HS-5 (cell line): Measurements from ENCODE around the gene PGF.
"Not testable (repeated sequence)": the region's sequence is repeated elsewhere in the genome, so short reads cannot be mapped to it uniquely, and the experiment has no call there.

Experiments used
- DNase-seq: peaks from one replicate; pipeline ENCODE4 v3.0.0-alpha.2; 2012; ENCODE audit warnings: low read depth

PGF gene

DNA sequence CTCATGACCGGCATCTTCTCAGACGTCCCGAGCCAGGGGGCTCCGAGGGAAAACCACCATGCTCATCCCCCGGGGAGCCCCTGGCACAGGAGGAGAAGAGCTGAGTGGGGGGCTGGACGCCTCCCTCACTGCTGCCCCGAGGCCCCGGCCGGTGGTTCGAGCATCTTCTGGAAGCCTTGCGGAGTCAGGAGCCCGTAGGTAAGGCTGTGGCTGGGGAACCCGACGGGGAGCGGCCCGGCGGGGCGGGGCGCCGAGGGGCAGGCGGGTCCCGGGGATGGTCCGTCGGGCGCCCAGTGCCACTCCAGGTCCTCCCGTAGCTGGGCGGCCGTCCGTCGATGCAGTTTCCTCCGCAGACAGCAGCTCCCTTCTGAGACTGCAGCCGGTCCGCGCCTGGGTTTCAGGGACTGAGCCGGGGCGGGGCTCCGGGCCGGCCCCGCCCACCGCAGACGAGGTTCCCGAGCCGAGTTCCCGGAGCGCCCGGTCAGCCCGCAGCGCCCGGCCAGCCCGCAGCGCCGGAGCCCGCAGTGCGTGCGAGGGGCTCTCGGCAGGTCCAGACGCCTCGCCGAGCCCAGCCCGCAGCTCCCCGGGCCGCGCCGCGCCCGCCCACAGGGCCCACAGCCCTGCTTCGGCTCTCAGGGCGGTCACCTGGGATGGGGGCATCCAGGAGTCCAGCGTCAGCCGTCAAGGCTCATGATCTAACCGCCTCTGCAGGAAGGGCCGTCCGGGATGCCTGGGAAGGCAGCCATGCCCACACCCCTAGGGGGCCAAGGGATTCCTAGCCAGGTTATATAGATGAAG lies at the start of gene PGF:
PGF (minus strand) TSS at position 369 of the 798 bp plus-strand sequence; CDS start at position 14, 355 bp downstream.
- DNase-seq = no peak

DNA sequence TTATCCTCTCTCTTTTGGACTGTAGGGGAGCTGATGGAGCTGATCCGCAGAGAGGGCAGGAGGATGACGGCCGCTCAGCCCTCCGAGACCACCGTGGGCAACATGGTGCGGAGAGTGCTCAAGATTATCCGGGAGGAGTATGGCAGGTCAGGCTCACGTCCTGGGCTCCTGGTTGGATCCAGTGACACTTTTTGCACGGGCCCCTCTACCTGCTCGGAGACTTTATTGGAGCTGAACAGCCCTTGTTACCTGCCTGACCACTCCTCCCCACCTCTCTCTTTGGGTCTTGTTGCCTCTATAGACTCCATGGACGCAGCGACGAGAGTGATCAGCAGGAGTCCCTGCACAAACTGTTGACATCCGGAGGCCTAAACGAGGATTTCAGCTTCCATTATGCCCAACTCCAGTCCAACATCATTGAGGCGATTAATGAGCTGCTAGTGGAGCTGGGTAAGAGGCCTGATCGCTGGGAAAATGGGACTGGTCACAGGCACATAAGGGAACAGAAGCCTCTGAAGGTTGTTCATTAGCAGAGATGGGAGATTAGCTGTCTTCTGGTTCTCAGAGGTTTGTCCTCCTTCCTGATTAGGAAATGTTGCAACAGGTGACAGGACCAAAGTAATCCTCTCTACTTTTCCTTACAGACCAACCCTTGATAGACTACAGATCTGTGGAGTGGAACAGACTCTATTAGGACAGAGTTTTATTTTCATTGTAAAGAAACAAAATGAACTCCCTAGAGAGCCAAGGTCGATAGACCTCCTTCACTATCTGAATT lies 48.0 kb upstream of the PGF start:
- DNase-seq = no peak

DNA sequence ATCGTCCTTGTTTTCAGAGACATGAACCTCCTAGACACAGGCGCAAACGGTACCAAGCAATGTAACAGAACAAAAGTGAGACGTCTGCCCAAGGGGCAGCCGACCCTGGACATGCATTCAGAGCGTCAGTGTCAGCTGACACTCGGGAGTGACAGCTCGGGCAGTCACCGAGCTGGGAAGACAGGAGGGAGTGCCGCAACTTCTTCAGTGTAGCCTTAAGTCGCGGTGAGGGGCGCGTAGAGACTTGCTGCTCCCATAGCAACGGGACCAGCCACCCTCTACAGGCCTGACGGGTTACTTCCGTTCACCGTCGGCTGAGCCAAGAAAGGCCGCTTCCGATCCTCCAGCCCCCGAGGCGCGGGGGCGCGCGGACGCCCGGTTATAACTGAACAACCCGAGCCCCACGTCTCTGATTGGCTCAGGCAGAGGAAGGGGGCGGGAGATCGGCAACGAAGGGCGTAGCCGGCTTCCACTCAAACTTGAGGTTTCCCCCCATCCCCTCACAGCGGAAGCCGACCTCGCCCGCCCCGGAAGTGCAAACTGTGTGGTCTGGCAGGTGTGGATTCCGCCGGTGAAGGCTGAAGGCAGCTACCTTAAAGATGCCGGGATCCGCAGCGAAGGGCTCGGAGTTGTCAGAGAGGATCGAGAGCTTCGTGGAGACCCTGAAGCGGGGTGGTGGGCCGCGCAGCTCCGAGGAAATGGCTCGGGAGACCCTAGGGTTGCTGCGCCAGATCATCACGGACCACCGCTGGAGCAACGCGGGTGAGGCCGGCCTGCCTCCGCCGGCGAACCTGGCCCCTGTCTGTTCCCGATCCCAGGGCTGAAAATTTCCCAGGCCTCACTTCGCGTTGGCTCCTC lies 47.2 kb upstream of the PGF start, which contains the start of gene EIF2B2:
EIF2B2 (plus strand) TSS at position 530 of the 858 bp plus-strand sequence; CDS start at position 600, 70 bp downstream.
- peak; percentile 79 for DNase-seq

DNA sequence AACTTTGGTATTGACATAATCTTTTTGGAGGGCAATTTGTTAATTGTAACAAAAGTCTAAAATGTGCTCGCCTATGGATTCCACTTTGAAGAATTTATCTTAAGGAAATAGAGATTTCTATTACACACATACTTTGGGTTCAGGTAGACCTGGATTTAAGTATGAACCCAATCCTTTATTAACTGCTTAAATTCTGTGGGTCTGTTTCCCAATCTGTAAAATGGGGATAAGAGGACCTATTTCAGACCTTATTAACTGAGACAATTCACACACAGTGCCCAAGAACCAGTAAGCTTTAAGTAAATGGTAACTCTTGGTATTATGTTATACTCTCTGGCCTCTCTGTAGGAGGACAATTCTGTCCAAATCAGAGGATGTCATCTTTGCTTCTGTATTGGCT lies 46.5 kb upstream of the PGF start:
- DNase-seq = no peak

DNA sequence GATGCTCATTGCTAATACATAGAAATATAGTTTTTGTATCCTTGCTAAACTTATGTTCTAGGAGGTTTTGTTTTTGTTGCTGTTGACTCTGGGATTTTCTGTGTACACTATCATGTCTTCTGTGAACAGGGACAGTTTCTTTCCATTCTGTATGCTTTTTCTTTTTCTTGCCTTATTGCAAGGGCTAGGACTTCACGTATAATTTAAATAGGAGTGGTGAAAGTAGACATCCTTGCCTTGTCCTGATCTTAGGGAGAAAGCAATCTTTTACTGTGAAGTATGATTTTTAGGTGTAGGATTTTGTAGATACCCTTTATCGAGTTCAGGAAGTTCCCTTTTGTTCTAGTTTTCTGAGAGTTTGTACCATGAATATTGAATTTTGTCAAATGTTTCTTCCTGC lies 45.9 kb upstream of the PGF start:
- DNase-seq = no peak

DNA sequence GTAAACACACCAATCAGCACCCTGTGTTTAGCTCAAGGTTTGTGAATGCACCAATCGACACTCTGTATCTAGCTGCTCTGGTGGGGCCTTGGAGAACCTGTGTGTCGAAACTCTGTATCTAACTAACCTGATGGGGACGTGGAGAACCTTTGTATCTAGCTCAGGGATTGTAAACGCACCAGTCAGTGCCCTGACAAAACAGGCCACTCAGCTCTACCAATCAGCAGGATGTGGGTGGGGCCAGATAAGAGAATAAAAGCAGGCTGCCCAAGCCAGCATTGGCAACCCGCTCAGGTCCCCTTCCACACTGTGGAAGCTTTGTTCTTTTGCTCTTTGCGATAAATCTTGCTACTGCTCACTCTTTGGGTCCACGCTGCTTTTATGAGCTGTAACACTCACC lies 40.4 kb upstream of the PGF start:
- DNase-seq = not testable (repeated sequence)

DNA sequence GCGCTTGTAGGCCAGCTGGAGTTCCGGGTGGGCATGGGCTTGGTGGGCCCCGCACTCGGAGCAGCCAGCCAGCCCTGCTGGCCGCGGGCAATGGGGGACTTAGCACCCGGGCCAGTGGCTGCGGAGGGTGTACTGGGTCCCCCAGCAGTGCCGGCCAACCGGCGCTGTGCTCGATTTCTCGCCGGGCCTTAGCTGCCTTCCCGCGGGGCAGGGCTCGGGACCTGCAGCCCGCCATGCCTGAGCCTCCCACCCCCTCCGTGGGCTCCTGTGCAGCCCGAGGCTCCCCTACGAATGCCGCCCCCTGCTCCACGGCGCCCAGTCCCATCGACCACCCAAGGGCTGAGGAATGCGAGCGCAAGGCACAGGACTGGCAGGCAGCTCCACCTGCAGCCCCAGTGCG lies 38.8 kb upstream of the PGF start:
- DNase-seq = not testable (repeated sequence)

DNA sequence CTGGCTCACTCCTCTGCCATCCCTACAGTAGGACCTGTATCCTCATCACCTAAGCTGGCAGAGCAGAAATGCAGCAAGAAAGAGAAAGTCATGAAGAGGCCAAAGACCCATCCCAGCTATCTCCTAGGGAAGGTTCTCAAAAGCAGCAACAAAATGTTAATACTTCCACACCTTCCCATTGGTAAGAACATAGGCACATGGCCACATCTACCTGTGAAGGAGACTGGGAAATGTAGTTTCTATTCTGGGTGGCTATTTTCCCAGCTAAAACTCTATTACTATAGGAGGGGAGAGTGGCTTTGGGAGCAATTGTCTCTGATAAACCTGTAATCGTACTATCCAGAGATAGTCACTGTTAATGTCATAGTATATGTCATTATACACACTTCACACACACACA lies 33.6 kb upstream of the PGF start:
- DNase-seq = no peak

DNA sequence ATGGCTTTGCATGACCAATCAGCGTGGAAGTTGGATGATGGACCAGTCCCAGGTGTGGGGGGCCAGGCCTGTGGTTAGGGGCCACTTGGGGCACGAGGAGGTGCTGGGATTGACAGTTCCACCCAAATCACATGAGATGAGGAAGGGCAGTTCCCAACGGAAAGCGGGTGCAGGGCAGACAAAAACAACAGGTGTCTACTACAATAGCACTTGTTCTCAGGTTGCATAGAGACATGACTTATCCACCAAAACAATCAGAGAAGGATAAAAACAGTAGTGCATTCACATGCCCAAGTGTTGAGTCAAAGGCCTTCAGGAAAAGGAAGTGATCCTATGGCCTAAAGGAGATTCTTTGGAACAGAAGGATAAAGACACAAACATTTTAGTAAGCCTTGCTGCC lies 32.7 kb upstream of the PGF start:
- DNase-seq = peak; percentile 28

DNA sequence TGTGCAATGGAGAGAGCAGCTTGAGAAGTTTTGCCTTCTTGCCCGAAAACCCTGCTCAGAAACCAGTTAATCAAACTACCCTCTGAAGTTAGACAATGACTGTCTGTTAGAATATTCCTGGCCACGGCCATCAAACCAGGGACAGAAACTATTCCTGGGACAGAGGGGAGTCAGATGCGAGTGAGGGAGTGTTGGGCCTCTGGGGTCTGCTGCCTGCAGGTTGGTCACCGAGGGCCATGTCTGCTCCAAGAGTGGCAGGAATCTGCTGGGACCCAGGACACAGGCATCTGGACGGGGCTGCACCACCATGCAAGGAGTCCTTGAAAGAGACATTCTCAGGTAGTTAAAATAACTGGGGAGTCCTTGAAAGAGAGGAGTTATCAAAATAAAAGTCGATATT lies 30.4 kb upstream of the PGF start:
- no peak for DNase-seq

DNA sequence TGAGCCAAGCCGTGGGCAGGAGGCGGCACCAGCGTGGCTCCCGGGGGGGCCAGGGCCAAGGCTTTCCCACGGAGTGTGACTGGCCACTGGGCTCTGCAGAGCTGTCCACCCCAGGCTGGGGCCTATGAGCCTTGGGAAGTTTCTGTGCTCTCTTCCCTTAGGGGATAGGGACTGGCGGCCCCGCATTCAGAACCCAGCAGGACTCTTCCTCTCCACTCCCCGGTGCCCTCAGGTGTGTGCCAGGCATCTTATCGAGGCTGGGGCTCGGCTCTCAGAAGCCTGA lies 29.6 kb upstream of the PGF start:
- DNase-seq = no peak

DNA sequence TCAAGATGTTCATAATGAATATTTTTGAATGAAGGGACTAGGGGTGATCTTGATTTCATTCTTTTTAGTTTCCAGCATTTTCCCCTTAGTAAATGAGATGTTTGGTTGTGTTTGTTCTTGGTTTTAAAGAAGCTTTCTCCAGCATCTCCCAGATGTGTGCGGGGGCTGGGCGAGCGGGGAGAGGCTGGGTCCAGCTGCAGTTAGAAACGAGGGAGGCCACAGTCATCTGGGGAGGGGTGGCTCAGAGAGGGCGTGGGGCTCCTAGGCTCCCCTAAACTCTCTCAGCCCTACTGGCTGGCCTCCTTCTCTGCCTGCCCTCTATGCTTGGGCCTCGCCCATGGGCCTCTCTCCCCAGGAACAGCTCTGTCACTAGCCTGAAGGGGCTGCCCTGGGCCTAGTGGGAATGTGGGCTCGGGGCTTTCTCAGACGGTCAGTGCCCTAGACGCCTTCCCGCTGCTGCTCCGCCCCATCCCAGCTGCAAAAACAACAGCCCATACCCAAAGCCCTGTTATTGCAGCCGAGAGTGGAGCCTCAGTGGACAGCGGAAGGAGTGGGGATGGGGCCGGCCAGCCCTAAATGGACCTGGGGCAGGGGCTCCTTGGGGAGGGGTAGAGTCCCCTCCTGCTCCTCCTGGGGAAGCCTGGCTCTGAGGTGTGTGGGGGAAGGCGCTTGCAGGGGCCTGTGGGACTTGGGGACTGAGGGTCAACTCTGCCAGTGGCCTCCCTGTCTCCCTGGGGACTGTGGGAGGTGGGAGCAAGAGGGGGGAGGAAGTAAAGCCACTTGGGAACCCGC lies 29.0 kb upstream of the PGF start:
- DNase-seq = no peak

DNA sequence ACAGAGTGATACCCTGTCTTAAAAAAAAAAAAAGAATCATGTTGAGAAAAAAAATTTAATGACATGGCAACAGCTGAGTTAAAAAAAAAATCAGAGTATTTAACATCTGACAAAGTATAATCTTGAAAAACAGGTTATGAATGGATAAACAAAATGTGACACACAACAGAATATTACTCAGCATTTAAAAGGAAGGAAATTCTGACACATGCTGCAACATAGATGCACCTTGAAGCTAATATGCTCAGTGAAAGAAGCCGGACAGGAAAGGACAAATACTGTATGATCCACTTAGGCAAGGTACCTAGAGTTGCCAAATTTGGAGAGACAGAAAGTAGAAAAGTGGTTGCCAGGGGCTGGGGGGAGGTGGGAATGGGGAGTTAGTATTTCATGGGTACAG lies 27.9 kb upstream of the PGF start:
- DNase-seq = no peak

DNA sequence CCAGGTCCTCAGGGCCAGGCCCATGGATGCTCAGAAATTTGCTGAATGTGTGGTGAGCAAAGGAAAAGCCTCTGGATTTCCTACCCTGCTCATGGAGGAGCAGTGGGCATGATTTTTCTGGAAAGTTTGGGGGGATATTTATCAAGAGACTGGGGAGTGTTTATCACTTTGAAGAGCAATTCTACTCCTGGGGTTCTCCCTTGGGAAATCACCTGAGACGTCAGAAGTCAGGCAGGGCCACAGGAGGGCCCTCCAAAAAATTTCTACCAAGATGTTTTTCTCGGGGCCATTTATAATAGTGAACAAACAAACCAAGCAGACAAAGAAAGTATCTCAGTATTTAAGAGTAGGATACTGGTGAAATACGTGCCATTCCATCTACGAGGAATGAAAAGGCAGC lies 27.3 kb upstream of the PGF start:
- DNase-seq = no peak

DNA sequence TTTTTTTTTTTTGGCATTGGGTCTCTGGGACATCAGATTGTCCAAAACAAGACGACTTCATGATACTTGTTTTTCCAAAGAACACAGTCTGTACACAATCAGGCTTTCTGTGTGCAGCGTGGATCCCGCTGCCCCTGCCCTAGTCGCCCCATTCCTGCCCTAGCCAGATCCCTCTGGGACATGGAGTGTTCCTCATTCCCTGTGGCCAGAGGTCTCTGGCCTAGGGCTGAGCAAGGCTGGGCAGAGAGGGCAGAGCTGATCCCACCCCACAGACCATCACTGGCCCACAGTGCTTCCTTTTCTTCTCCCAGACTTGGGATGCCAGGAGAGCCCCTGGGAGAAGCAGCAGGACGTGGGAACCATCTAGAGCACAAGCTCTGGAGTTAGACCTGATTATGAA lies 26.4 kb upstream of the PGF start:
- DNase-seq = no peak

DNA sequence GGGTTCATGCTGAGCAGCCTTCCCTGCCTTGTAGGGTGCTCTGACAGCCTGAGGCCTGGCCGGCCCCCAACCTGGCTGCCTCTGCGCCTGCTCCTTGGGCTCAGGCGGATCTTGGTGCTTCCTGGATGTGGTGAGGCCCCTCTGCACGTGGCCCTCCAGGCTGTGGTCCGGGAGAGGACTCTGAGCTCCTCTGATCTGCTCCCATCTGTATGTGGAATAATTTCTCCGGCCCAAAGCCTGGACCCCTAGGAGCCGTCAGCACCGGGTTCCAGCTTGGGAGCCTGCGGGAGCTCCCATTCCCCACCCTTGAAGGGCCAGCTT lies 26.0 kb upstream of the PGF start:
- DNase-seq = no peak

DNA sequence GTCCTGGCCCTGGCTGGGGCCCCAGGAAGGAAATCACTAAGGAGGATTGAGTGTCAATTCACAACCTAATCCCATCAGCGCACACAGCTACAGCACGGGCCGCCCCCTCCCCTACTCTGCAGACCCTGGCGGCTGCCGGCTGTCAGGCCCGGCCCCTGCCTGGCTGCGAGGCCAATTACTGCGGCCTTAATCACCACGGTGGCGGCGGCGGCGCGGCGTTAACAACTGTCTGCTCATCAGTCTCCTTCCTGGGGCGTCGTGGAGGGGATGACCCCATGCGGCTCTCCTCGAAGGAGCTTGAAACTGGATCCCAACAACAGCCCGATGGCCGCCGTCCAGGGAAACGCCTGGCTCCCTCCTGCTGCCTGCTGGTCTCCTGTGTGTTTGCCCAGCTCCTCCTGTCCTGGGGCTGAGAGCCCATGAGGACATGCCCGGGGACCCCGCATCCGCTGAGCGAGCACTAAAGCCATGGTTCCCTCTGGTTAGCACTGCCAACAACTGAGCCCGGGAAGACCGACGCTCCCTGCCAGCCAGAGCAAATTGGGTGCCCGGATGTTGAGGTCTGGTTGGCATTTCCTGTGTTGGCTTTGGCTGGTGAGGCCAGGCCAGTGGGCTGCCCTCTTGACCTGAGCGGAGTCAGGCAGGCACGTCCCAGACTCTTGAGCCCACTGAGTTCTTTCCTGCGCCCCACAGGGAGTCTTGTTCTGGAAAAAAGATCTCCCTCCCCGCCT lies 25.5 kb upstream of the PGF start:
- no peak for DNase-seq

DNA sequence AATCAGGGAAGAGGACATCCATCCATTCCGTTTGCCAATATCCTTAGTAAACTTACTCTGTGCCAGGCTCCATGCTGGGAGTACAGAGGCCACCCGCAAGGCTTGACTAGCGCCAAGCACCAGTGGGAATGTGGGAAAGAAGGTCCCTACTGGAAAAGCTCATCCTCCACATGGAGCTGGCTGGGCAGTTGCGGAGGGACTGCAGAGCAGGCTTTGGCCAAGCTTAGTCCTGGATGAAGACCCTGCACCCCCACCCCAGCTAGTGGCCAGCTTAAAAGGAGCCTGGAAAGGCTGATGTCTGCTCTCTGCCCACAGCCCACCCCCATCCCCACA lies 25.0 kb upstream of the PGF start:
- no peak for DNase-seq

DNA sequence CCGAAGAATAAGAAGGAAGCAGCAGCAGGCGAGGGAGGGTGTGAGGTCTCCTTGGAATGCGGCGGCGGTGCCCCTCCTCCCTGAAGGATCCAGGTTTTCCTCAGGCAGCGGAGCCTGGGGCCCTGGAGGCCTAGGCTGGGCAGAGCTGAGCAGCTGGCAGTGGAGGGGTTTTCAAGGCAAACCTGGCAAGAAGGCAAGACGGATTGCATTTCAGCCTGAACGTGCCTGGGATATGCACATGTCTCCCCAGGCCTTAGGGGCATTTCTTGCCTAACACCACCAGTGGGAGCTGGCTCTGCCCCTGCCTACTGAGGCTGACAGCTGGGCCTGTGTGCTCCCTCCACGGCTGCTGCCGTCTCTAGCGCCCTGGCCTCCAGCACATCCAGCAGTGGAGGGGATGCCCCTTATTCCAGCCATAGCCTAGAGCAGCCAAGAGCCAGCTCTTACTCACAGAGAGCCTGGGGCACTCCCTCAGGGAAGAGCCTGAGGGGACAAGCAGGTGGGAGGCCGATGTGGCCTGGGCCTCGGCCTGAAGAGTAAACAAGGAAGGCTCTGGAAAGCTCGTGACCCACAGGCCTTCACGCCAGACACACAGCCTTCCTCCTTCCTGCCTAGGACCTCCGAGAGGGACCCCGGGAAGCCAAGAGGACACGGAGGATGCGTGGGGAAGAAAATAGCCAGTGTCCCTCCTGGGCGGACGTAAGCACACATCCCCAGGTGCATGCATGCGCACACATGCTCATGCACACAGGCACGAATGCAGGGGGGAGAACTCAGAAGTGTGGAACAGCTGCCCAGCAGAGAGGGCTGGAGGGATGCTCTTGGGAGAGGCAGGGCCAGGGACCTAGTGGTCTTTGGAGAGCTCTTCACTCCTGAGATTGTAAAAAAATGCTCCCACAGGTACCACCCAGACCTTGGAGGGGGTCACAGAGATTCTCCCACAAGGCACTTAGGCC lies 24.3 kb upstream of the PGF start:
- DNase-seq = no peak

DNA sequence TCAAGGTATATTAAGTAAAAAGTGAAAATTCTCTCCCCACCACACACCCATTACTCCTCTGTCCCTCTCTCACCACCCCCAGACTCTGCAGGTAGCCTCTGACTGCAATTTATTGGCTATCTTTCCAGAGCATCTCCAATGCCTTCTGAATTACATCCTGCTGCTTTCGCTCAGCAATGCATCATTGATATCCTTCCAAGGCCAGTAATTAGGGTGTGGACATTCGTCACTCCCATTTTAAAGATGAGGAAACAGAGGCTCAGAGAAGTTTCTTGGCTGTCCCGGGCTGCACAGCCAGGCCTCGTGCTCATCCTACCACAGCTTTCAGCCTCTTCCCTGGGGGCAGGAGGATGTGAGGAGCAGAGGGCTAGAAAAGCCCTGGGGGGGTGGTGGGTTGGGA lies 23.6 kb upstream of the PGF start:
- no peak for DNase-seq
